HL-60 (cell line): ENCODE results near the gene ARSA.

Source experiments
- DNase-seq, 2 experiments: peaks; one replicate each; pipeline ENCODE4 v3.0.0-alpha.2; 2010 to 2020; ENCODE audit warnings: low read depth in 1 of 2, low spot score in 1 of 2
- H3K27ac ChIP-seq: fragments of 250-450 bp; sonication (Bioruptor Pico); replicated peaks from 2 replicates; pipeline ENCODE4 v1.5.1; 2020; ENCODE audit warnings: mild to moderate bottlenecking, moderate library complexity
- H3K27me3 ChIP-seq: fragments of 250-450 bp; sonication (Bioruptor Pico); 2 replicates; pipeline ENCODE4 v1.5.1; 2021; ENCODE audit warnings: mild to moderate bottlenecking, moderate library complexity; ENCODE audit not compliant: insufficient read depth, poor library complexity, severe bottlenecking
- H3K4me3 ChIP-seq: replicated peaks from 2 replicates; pipeline ENCODE4 v1.5.1; 2011; ENCODE audit warnings: mild to moderate bottlenecking, control low read depth, low read length; ENCODE audit not compliant: insufficient read depth
- CTCF ChIP-seq: IDR thresholded peaks from one replicate; pipeline ENCODE4 v1.5.1; 2011; ENCODE audit warnings: low read length, control low read depth, inconsistent platforms; ENCODE audit not compliant: insufficient read depth
- GABPA ChIP-seq: IDR thresholded peaks from 2 replicates; pipeline ENCODE4 v1.6.1; 2012; ENCODE audit warnings: low read depth
- POLR2AphosphoS5 ChIP-seq: IDR thresholded peaks from 2 replicates; pipeline ENCODE4 v1.6.1; 2012; ENCODE audit warnings: low read depth
- SPI1 ChIP-seq: IDR thresholded peaks from 2 replicates; pipeline ENCODE4 v1.6.1; 2012; ENCODE audit warnings: low read depth, mild to moderate bottlenecking, borderline replicate concordance
- TF ChIP-seq, protein P1 (sequence below): IDR thresholded peaks from 2 replicates; pipeline ENCODE4 v1.6.1; 2012; ENCODE audit warnings: low read depth; ENCODE audit not compliant: insufficient replicate concordance

ARSA gene

GRCh38 chr22:50587407-50587806, 40.5 kb downstream of the ARSA start:
- no peaks in the 10 kb centered on the region for H3K27me3 ChIP-seq
- no peak for TF ChIP-seq POLR2AphosphoS5
- no peak for TF ChIP-seq SPI1
- TF ChIP-seq, protein P1, sequence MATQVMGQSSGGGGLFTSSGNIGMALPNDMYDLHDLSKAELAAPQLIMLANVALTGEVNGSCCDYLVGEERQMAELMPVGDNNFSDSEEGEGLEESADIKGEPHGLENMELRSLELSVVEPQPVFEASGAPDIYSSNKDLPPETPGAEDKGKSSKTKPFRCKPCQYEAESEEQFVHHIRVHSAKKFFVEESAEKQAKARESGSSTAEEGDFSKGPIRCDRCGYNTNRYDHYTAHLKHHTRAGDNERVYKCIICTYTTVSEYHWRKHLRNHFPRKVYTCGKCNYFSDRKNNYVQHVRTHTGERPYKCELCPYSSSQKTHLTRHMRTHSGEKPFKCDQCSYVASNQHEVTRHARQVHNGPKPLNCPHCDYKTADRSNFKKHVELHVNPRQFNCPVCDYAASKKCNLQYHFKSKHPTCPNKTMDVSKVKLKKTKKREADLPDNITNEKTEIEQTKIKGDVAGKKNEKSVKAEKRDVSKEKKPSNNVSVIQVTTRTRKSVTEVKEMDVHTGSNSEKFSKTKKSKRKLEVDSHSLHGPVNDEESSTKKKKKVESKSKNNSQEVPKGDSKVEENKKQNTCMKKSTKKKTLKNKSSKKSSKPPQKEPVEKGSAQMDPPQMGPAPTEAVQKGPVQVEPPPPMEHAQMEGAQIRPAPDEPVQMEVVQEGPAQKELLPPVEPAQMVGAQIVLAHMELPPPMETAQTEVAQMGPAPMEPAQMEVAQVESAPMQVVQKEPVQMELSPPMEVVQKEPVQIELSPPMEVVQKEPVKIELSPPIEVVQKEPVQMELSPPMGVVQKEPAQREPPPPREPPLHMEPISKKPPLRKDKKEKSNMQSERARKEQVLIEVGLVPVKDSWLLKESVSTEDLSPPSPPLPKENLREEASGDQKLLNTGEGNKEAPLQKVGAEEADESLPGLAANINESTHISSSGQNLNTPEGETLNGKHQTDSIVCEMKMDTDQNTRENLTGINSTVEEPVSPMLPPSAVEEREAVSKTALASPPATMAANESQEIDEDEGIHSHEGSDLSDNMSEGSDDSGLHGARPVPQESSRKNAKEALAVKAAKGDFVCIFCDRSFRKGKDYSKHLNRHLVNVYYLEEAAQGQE = no peak
- no peak for TF ChIP-seq GABPA
- TF ChIP-seq CTCF = no peak
- no peak for DNase-seq
- H3K27ac ChIP-seq = no peak overlapping the region
- H3K4me3 ChIP-seq = no peak overlapping the region

DNA sequence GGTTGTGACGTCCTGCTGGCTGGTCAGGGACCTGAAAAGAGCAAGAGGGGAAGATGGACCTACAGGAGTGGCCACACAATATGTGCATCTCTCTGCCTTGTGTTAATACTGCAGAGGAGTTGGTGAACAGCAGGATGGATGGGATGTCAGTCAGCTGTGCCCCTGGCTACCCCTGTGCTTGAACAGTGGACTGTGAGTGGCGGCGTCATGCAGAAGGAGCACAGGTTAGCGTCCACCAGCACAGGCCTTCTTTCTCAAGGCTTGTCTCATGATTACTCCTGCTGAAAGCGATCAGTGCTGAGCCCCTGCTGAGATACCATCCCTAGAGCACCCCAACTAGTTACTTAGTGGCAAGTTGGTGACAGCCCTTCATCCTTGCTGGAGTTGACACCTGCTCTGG, 41.5 kb downstream of the ARSA start:
- TF ChIP-seq CTCF (no peak), GABPA (no peak), SPI1 (no peak), POLR2AphosphoS5 (no peak)
- TF ChIP-seq, protein P1 = no peak
- DNase-seq = no peak
- Histone ChIP-seq H3K27ac (no peak overlapping the region), H3K4me3 (no peak overlapping the region), H3K27me3 (no peaks in the 10 kb centered on the region)

DNA sequence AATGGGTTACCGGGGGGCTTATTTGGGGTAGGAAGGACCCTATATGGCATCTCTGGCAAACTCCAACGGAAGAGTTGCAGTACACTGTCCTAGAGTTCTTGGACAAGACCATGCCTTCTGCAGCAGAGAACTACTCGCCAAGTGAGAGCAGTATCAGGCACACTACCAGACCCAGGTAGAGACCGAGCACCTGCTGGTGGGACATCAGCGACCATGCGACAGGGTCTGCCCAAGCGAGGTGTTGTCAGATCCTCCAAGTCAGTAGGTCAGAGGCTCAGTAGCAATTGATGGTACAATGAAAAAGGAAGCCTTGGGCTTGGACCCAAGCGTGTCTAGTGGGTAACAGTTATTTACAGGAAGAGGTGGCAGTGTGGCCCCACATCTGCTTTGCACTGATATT, 42.2 kb downstream of the ARSA start:
- Histone ChIP-seq H3K27me3 (no peaks in the 10 kb centered on the region), H3K27ac (no peak overlapping the region), H3K4me3 (no peak overlapping the region)
- no peak for TF ChIP-seq POLR2AphosphoS5
- TF ChIP-seq SPI1 = no peak
- no peak for TF ChIP-seq CTCF
- TF ChIP-seq, protein P1 = no peak
- TF ChIP-seq GABPA = no peak
- no peak for DNase-seq
